Medulla oblongata (tissue), 1 donor: ENCODE data around the gene PLPP1.
"Not testable (repeated sequence)": the region's sequence is repeated elsewhere in the genome, so short reads cannot be mapped to it uniquely, and the experiment has no call there.

ENCODE experiments used
- DNase-seq: peaks from one replicate; pipeline ENCODE4 v3.0.0-alpha.2; 2015; ENCODE audit errors: extremely low spot score

PLPP1 gene

GRCh38 chr5:55544341-55544740, 9.6 kb upstream of the PLPP1 start:
- no peak for DNase-seq

DNA sequence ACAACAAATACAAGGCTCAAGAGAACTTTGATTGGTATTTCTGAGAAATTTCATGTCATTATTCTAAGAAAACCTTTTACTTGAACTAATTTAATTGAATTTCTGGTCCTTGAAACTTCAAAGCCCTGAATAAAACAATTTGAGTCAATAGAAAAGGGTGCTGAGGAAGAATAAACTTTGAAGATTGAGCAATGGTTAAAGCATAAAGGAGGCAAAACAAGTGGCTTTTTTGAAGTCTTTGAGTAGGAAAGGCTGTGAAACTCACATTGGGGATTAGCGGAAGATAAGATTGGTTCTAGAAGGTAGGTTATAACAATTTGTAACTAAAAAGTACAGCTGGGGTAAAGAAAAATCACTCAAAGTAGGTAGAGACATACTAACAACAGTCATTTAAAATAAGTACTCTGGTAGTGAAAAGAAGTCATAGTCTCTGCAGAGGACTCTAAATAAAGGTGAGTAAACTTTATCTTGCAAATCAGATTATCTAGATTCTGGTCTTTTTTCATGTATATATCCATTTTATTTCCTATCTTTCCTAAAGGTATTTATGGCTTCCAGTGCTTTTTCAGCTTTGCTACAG, 6.4 kb upstream of the PLPP1 start:
- DNase-seq, result no peak

- DNase-seq, result no peak
Measured at GRCh38 chr5:55540525-55540924, 5.8 kb upstream of the PLPP1 start.

DNA sequence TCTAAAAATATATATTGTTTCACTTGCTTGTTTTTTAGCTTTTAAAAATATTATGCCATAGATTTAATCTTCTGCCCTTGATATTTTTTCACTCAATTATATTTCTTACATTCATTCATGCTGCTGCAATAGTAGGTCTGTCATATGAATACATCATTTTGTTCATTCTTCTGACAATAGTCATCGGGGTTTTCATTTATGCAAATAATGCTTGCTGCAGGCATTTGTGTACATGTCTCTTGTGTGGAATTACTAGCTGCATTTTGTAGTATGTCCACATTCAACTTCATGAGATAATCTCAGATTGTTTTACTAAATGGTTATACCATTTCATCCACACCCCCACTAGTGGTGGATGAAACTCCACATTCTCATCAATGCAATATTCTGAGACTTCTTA, 5.3 kb upstream of the PLPP1 start:
- no peak for DNase-seq

DNA sequence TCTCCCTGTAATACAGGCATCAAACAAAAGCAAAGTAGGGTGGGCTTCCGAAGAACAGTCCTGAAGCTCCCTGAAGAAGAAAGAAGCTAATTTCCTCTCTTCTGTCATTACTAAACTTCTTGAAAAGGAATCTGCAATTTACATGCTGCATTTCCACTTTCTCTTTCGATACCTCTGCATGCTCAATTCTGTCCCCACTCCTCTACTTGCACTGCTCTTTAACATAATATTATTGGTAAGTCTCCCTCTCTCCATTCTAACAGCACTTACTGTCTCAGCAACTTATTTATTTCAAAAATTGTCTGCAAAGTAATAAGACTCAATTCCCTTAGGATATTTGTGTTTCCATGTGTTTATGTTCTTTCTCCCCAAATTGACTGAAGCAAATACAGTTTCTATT, 3.9 kb upstream of the PLPP1 start:
- DNase-seq, result peak; percentile 54

- DNase-seq, result not testable (repeated sequence)
Measured at GRCh38 chr5:55537315-55537714, 2.6 kb upstream of the PLPP1 start.

DNA sequence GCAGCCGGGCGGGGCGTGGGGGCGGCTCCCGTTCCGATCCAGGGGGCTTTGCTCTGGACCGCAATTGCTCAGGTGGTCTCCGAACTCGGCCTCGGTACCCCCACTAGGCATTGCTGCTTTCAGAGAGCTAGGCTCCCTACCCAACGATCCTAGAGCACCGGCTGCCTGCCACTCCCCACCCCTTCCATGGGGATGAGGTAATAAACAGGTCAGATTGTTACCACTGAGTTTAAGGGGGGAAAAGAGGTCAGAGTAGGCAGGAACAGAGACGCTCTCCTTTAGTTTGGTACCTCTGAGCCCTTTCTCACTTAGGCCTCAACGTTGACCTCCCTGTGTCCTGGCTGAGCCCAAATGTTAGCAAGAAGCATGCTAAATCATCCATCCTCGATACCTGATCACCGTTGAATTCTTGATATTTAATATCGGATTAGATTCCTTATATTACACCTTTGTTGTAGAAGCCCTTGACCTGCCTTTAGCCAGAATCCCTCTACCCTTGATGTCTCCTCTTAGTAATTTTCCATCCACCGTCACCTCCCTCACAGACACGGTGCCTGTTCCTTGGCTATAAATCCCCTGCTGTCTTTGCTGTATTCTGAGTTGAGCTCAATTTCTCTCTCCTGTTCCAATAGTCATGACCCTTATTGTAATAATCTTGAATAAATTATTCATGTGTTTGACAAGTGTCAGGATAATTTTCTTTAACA, 588 bp upstream of the PLPP1 start:
- DNase-seq, result peak; percentile 54

GRCh38 chr5:55533521-55534435, 986 bp downstream of the PLPP1 start:
- peak; percentile 50 for DNase-seq

GRCh38 chr5:55530669-55531068, 4.1 kb downstream of the PLPP1 start:
- no peak for DNase-seq

DNA sequence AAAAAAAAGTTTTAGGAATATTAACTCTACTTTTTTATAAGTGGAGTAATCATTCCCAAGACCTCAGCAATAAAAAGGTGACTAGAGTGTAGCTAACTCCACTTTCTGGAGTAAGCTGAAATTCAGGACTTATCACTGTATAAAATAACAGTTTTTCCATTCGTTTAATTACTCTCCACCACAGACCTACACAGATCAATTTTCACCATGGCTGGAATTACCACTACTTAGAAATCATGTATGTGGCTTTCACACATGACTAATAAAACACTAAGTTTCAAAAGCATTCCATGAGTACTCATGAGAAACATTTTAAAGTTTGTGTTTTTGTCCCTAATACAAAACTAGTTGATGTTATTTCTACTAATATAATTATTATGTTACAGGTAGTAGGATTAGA, 9.9 kb downstream of the PLPP1 start:
- no peak for DNase-seq

DNA sequence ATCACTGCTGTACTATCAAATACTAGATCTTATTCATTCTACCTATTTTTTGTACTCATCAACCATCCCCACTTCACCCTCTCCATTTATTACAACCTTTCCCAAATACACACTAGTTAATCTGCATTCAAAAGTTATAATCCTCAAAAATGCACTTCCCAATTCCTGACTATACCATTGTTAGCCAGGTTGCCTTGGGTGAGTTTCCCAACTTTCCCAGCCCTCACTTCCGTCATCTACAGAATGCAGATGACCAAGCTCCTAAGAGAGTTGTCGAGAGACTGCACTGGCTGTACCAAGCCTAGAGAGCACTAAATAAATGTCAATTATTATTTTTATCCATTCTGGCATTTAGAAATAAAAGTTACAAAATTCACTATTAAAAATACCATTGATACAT, 11.5 kb downstream of the PLPP1 start:
- no peak for DNase-seq

GRCh38 chr5:55521881-55522280, 12.9 kb downstream of the PLPP1 start:
- DNase-seq, result no peak

DNA sequence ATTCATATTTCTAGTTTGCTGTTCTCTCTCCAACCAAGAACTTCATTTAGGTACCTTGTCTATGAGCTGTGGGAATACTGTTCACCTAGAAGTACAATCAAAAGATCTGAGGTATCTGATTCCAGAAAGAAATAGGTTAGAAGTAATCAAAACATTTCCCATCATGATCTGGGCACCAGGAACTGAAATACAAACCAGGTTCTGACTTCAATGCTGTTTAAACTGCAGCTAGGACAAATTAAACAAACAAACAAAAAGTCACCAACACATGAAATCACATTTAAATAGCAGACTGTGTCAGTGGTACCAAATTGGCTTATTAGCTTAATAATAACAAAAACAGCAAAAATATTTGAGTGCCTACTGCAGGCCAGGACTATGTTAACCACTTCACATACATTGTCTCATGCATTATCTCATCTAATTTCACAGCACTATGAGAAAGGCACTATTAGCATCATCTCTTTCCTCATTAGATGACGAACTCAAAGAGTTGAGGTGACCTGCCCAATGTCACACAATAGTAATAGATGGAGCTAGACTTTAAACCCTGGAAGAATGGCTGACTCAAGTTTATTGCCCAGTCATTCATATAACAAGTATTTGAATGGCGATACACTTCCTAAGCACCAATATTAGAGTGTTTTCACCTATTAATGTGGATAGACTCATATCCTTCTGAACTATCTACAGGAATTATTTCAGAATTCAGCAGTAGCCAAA, 14.5 kb downstream of the PLPP1 start:
- no peak for DNase-seq

GRCh38 chr5:55518831-55519390, 15.9 kb downstream of the PLPP1 start:
- no peak for DNase-seq

GRCh38 chr5:55517804-55518203, 17.0 kb downstream of the PLPP1 start:
- DNase-seq, result no peak

DNA sequence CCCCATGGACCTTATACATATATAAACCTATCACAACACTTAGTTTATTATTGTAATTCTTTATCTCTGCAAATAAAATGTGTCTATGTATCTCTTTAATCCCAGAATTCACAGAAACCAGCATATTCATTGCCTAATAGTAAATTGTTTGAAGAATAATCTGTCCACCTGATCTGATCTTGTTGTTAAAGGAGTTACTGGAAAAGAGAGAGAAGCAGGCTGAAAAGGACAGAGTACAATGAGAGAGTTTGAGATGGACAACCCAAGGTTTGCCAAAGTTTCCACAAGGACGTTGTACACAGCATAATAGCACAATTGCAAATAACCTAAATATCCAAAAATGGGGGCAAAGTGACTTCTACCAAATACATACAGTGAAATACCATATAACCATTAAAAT, 23.8 kb downstream of the PLPP1 start:
- no peak for DNase-seq

- DNase-seq, result no peak
Measured at GRCh38 chr5:55510523-55510880, 24.3 kb downstream of the PLPP1 start.

- DNase-seq, result no peak
Measured at GRCh38 chr5:55509796-55510522, 24.8 kb downstream of the PLPP1 start.

GRCh38 chr5:55509097-55509496, 25.7 kb downstream of the PLPP1 start:
- DNase-seq, result no peak

DNA sequence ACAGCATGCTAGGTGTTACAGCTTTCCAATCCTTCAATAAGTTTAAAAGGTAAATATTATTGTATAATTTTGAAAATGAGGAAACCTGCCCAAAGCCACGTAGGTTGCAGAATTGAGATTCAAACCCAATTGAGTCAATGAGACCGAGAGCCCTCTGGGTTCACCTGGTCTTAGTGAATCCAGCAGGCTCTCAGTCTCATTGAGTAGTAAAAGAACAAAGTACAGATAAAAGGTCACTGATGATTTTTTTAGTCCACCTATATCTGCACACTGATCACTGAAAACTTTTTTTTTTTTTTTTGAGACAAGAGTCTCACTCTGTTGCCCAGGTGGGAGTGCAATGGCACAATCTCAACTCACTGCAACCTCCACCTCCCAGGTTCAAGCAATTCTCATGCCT, 27.2 kb downstream of the PLPP1 start:
- DNase-seq, result no peak

- DNase-seq, result not testable (repeated sequence)
Measured at GRCh38 chr5:55505711-55506110, 29.1 kb downstream of the PLPP1 start.
